GM12872 (cell line): Measurements from ENCODE around the gene NUP107.

Experiments
- CTCF ChIP-seq: IDR thresholded peaks from 3 replicates; pipeline ENCODE4 v1.5.1; 2011; ENCODE audit warnings: low read depth, mild to moderate bottlenecking, low read length, moderate library complexity; ENCODE audit not compliant: insufficient read depth

Gene NUP107

GRCh38 chr12:68686595-68687521 lies at the start of gene NUP107:
TSS of gene NUP107 (plus strand) at chr12:68686978. CDS start at chr12:68687066, 88 bp downstream.
- no peak for TF ChIP-seq CTCF

GRCh38 chr12:68638171-68638570 lies 48.6 kb upstream of the NUP107 start:
- TF ChIP-seq CTCF, result no peak

GRCh38 chr12:68638721-68639395 lies 47.9 kb upstream of the NUP107 start:
- no peak for TF ChIP-seq CTCF

GRCh38 chr12:68639396-68639767 lies 47.4 kb upstream of the NUP107 start:
- TF ChIP-seq CTCF, result no peak

- no peak for TF ChIP-seq CTCF
Observed at GRCh38 chr12:68641138-68641537, 45.6 kb upstream of the NUP107 start.

- TF ChIP-seq CTCF, result no peak
Observed at GRCh38 chr12:68646484-68646883, 40.3 kb upstream of the NUP107 start.

- TF ChIP-seq CTCF, result no peak
Observed at GRCh38 chr12:68647507-68647906, 39.3 kb upstream of the NUP107 start.
